Hematopoietic multipotent progenitor cell (in vitro differentiated cells): ENCODE measurements around the gene MCCC1. TPM values are rescaled to one million over a fixed set of nuclear protein-coding genes. Genes with fewer than 3 reads are reported as not detected.

ENCODE experiments used
- DNase-seq, 3 donors: peaks; one replicate each; pipeline ENCODE4 v3.0.0-alpha.2; 2011 to 2015; ENCODE audit warnings: low read depth in 2 of 3, low spot score in 2 of 3
- total RNA-seq: library from RNA; depleted of rRNA; stranded (reverse); fragments of >200 nt; gene quantifications from one replicate; pipeline ENCODE4 v1.2.3, GENCODE V29; 2012

Gene MCCC1
- total RNA-seq, 1 donor = 35.3 TPM

GRCh38 chr3:182989566-182989965 is 109.7 kb downstream of the MCCC1 start:
- DNase-seq = no peak

- no peak for DNase-seq
Observed at GRCh38 chr3:182986021-182986420, 113.3 kb downstream of the MCCC1 start.

- DNase-seq = no peak
Observed at GRCh38 chr3:182983876-182984275, 115.4 kb downstream of the MCCC1 start.

GRCh38 chr3:182981038-182981380 is 118.3 kb downstream of the MCCC1 start:
- no peak for DNase-seq

GRCh38 chr3:182980204-182981037 is 118.9 kb downstream of the MCCC1 start, which contains the start of gene DCUN1D1:
Gene DCUN1D1, minus strand, starts transcription at chr3:182980538. Its CDS starts 49 bp downstream, at chr3:182980489.
- peak; percentile 68 to 92 (median 88) for DNase-seq

GRCh38 chr3:182979674-182980191 is 119.6 kb downstream of the MCCC1 start:
- DNase-seq = peak in 2 of 3 donors; percentile 35 to 56

- no peak for DNase-seq
Observed at GRCh38 chr3:182979103-182979673, 120.1 kb downstream of the MCCC1 start.

- no peak for DNase-seq
Observed at GRCh38 chr3:182978387-182978786, 120.9 kb downstream of the MCCC1 start.

GRCh38 chr3:182973047-182973446 is 126.2 kb downstream of the MCCC1 start:
- no peak for DNase-seq

GRCh38 chr3:182972387-182972786 is 126.9 kb downstream of the MCCC1 start:
- no peak for DNase-seq

- no peak for DNase-seq
Observed at GRCh38 chr3:182971637-182972036, 127.7 kb downstream of the MCCC1 start.

- no peak for DNase-seq
Observed at GRCh38 chr3:182970811-182971418, 128.4 kb downstream of the MCCC1 start.

GRCh38 chr3:182969853-182970252 is 129.4 kb downstream of the MCCC1 start:
- DNase-seq = no peak

GRCh38 chr3:182969277-182969676 is 130.0 kb downstream of the MCCC1 start:
- peak in 2 of 3 donors; percentile 37 to 46 for DNase-seq

GRCh38 chr3:182967218-182968204 is 131.8 kb downstream of the MCCC1 start:
- peak in 1 of 3 donors; percentile 43 for DNase-seq

- no peak for DNase-seq
Observed at GRCh38 chr3:182965861-182966366, 133.4 kb downstream of the MCCC1 start.
